ENCODE results near the gene ARHGAP15.

The ARHGAP15 gene

DNA sequence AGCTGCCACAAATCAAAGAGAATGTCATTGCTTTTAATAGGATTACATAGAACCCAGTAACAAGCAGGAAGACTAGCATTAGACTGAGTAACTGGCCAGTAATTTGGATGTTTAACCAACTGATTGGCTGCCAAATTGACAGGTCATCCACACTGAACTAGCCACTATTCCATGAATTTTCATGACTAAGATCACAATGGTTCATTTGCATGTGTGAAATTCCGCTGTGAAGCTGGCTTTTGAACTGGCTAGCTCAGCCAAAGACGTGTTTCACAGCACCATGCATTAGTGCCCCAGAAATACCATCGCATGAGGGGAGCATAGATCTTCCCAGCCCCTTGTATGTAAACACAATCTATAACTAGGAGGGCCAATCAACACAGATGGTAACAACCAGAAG, 649.8 kb downstream of the ARHGAP15 start:
- DNase-seq (ENCODE audit: low read depth): peak; percentile 91
- H3K4me3 ChIP-seq (ENCODE audit: low read length): no peak overlapping the region
- TF ChIP-seq, protein P1, sequence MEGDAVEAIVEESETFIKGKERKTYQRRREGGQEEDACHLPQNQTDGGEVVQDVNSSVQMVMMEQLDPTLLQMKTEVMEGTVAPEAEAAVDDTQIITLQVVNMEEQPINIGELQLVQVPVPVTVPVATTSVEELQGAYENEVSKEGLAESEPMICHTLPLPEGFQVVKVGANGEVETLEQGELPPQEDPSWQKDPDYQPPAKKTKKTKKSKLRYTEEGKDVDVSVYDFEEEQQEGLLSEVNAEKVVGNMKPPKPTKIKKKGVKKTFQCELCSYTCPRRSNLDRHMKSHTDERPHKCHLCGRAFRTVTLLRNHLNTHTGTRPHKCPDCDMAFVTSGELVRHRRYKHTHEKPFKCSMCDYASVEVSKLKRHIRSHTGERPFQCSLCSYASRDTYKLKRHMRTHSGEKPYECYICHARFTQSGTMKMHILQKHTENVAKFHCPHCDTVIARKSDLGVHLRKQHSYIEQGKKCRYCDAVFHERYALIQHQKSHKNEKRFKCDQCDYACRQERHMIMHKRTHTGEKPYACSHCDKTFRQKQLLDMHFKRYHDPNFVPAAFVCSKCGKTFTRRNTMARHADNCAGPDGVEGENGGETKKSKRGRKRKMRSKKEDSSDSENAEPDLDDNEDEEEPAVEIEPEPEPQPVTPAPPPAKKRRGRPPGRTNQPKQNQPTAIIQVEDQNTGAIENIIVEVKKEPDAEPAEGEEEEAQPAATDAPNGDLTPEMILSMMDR (conservative IDR thresholded peaks at IDR 0.05; ENCODE audit: low read depth, low read length): no peak

DNA sequence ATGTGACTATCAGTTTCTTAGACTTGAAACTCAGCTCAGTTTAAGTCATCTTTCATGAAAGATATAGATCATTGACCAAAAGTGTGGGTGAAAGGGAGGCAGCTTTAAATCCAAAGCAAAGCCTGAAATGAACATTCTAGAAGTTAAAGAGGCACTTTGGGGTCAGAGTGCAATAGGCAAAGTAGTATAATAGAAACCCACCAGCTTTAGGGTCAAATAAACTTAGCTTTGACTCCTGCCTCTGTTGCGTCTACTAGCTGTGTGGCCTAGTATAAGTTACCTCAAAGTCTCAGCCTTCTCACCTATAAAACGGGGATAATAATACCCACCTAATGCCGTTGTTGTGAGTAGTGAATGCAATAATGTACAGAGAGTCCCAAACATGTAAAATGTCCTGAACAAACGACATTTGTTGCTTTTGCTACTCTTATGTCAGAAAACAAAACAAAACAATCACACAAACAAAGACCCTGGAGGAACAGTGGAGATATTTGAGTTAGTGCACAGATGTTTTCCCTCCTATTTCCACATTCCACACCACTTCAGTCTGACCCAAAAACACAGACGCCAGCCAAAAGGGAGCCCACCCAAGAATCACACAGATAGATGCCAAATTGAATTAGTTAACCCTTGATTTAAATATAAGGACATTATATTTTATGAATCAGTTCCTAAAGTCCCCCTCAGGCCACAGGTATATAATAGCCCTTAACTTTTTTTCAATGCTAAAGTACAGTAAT, 657.0 kb downstream of the ARHGAP15 start:
- H3K4me3 ChIP-seq (ENCODE audit: low read length): no peak overlapping the region
- TF ChIP-seq, protein P1 (conservative IDR thresholded peaks at IDR 0.05; ENCODE audit: low read depth, low read length): no peak
- DNase-seq (ENCODE audit: low read depth): no peak

DNA sequence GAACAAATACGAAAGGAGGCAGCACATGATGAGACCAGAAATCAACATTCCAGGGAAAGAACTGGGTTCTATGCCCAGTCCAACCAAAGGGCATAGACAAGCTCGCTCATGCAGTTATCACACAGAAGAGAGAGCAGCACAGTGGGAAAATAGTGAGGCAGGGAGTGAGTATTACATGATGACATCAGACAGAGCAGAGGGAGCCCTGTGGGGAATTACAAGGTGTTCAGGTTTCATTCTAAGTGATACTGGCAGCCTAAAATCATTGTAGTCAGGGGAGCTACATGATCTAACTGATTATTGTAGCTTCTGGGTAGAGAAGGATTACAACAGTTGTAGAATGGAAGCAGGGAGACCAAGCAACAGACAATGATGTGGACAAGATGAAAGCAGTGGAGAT, 658.5 kb downstream of the ARHGAP15 start:
- no peak for DNase-seq (ENCODE audit: low read depth)
- H3K4me3 ChIP-seq (ENCODE audit: low read length): no peak overlapping the region
- TF ChIP-seq, protein P1 (conservative IDR thresholded peaks at IDR 0.05; ENCODE audit: low read depth, low read length): no peak

DNA sequence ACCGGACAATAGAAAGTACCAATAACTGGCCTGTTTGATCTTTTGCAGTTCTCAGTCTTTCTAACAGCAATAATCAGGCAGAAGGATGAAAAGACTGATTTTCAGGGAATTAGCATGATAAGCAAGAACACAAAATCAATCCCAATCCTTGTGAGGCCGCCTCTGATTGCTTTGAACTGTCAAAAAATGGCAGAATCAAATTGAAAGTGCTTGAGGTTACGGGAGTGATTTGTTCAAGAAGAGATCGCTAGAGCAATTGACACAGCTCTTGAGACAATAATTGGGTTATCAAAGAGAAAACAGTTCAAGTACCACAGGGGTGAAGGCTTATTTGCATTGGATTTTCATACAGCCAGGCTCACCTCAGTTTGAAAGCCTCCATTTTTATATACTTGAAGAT, 663.4 kb downstream of the ARHGAP15 start:
- no peak overlapping the region for H3K4me3 ChIP-seq (ENCODE audit: low read length)
- no peak for DNase-seq (ENCODE audit: low read depth)
- TF ChIP-seq, protein P1 (conservative IDR thresholded peaks at IDR 0.05; ENCODE audit: low read depth, low read length): no peak

DNA sequence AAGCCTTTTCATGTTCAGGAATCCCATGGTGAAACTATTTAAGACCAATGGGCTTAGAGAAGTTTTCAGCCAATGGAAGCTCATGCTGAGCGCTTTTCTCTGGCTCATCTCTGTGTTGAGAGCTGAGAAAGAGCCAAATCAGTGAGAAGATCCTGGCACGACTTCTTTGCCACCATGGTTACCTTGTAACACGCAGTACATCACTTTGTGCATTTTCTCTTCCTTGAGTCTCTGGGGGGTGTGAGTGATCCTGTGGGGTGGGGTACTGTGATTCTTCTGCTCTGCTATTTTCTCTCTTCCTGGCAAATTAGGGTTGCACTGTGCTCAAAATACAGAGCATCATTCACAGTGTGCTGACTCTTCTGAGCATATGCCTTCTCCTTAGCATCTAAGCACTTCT, 664.2 kb downstream of the ARHGAP15 start:
- TF ChIP-seq, protein P1 (conservative IDR thresholded peaks at IDR 0.05; ENCODE audit: low read depth, low read length): no peak
- H3K4me3 ChIP-seq (ENCODE audit: low read length): no peak overlapping the region
- no peak for DNase-seq (ENCODE audit: low read depth)

DNA sequence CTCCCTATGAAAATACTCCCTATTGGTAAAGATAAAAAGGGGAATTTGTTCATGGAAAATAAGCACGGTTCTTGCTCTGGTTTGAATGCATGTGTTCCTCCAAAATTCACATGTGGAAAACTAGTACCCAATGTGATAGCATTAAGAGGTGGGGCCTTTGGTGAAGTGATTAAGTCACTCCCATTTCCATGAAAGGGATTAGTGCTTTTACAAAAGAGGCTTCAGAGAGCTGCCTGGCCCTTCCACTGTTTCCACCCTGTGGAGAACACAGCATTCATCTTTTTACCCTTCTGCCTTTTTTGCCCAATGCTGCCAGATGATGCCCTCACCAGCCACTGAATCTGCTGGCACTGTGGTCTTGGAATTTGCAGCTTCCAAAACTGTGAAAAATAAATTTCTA, 666.8 kb downstream of the ARHGAP15 start:
- TF ChIP-seq, protein P1 (conservative IDR thresholded peaks at IDR 0.05; ENCODE audit: low read depth, low read length): no peak
- no peak overlapping the region for H3K4me3 ChIP-seq (ENCODE audit: low read length)
- DNase-seq (ENCODE audit: low read depth): no peak

DNA sequence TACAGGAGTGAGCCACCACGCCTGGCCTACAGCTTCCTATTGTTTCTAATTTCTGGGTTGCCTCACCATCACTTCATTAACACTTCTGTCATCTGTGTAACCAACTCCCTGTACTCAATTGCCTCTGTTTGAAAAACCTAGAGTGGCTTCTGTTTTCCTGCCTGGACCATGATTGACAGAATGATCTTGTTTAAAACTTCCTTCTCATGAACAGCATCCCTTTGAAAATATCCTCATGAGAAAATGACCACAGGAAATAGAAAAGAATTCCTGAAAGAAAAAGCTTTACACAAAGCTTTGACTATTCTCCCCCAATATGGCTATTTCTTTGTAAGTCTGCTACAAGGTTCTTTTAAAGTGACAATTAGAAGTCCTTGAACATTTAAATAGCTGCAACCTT, 672.3 kb downstream of the ARHGAP15 start:
- TF ChIP-seq, protein P1 (conservative IDR thresholded peaks at IDR 0.05; ENCODE audit: low read depth, low read length): no peak
- DNase-seq (ENCODE audit: low read depth): no peak
- no peak overlapping the region for H3K4me3 ChIP-seq (ENCODE audit: low read length)

Data from retinal pigment epithelial cell (primary cell).